ENCODE measurements around the gene PIP4K2C. TPM values are rescaled to one million over a fixed set of nuclear protein-coding genes. Genes with fewer than 3 reads are reported as not detected.

Gene PIP4K2C
- total RNA-seq, 1 experiment from 2014 or later = 48.7 TPM

- Histone ChIP-seq H3K27ac (no peak overlapping the region), H4K20me1 (ENCODE audit: insufficient read depth) (no peaks in the 10 kb centered on the region), H3K4me1 (replicated peaks; ENCODE audit: insufficient read depth) (no peaks in the 10 kb centered on the region), H3K27me3 (ENCODE audit: insufficient read depth, low read depth) (peaks cover 36% of the 10 kb centered on the region), H3K36me3 (ENCODE audit: low read depth) (no peaks in the 10 kb centered on the region), H3K4me2 (no peak overlapping the region), H3K79me2 (ENCODE audit: low read depth) (no peaks in the 10 kb centered on the region), H3K4me3 (no peak overlapping the region), H3K9me2 (ENCODE audit: insufficient read depth) (no peaks in the 10 kb centered on the region), H3K9me3 (ENCODE audit: insufficient read depth, low read depth) (no peaks in the 10 kb centered on the region), H3F3A (ENCODE audit: insufficient read depth, low read depth) (no peaks in the 10 kb centered on the region), H2AFZ (no peak overlapping the region)
- ChIA-PET POLR2A (ENCODE audit: unreplicated experiment) (no interaction called here), CTCF (interaction anchor here (1.6 kb wide), 1 partner anchor 37 kb away, joined by 3 read pairs; no protein-coding TSS in a partner anchor)
- BruUV-seq (replicated peaks) = no TSS peak
- intact Hi-C loops (cut with micrococcal nuclease; ENCODE audit: unreplicated experiment) = loop anchor here (5.0 kb wide), 1 partner anchor 323 kb away; no protein-coding TSS in a partner anchor
- TF ChIP-seq EZH2 (IDR thresholded peaks at IDR 0.05; ENCODE audit: low read depth) = no peak
- TF ChIP-seq CTCF (conservative IDR thresholded peaks at IDR 0.05) = no peak
- no peak for DNase-seq
These were observed 6.3 kb upstream of the PIP4K2C start for GRCh38 chr12:57584690-57585089.

- Histone ChIP-seq H3K79me2 (ENCODE audit: low read depth) (no peaks in the 10 kb centered on the region), H3K9me3 (ENCODE audit: insufficient read depth, low read depth) (no peaks in the 10 kb centered on the region), H3K4me3 (no peak overlapping the region), H2AFZ (no peak overlapping the region), H3K4me1 (replicated peaks; ENCODE audit: insufficient read depth) (no peaks in the 10 kb centered on the region), H3F3A (ENCODE audit: insufficient read depth, low read depth) (no peaks in the 10 kb centered on the region), H3K4me2 (no peak overlapping the region), H3K9me2 (ENCODE audit: insufficient read depth) (no peaks in the 10 kb centered on the region), H3K27me3 (ENCODE audit: insufficient read depth, low read depth) (peaks cover 36% of the 10 kb centered on the region), H4K20me1 (ENCODE audit: insufficient read depth) (no peaks in the 10 kb centered on the region), H3K36me3 (ENCODE audit: low read depth) (no peaks in the 10 kb centered on the region), H3K27ac (no peak overlapping the region)
- ChIA-PET POLR2A (ENCODE audit: unreplicated experiment) (no interaction called here), CTCF (interaction anchor here (0.7 to 1.6 kb wide), 2 partner anchors 37 kb away, joined by 3 to 5 read pairs; no protein-coding TSS in a partner anchor)
- no peak for TF ChIP-seq EZH2 (IDR thresholded peaks at IDR 0.05; ENCODE audit: low read depth)
- no peak for TF ChIP-seq CTCF (conservative IDR thresholded peaks at IDR 0.05)
- no peak for DNase-seq
- intact Hi-C loops (cut with micrococcal nuclease; ENCODE audit: unreplicated experiment) = no loop called here
- no TSS peak for BruUV-seq (replicated peaks)
These were observed 5.8 kb upstream of the PIP4K2C start for GRCh38 chr12:57585156-57585555.

GRCh38 chr12:57586128-57586527 lies 4.9 kb upstream of the PIP4K2C start:
- Histone ChIP-seq H3K4me3 (no peak overlapping the region), H3K4me2 (no peak overlapping the region), H3F3A (ENCODE audit: insufficient read depth, low read depth) (no peaks in the 10 kb centered on the region), H3K9me2 (ENCODE audit: insufficient read depth) (no peaks in the 10 kb centered on the region), H3K9me3 (ENCODE audit: insufficient read depth, low read depth) (no peaks in the 10 kb centered on the region), H3K27me3 (ENCODE audit: insufficient read depth, low read depth) (peaks cover 29% of the 10 kb centered on the region), H4K20me1 (ENCODE audit: insufficient read depth) (no peaks in the 10 kb centered on the region), H3K36me3 (ENCODE audit: low read depth) (no peaks in the 10 kb centered on the region), H3K27ac (no peak overlapping the region), H3K79me2 (ENCODE audit: low read depth) (peaks cover under 1% of the 10 kb centered on the region; the same call in 1 of the 2 replicates), H3K4me1 (replicated peaks; ENCODE audit: insufficient read depth) (no peaks in the 10 kb centered on the region), H2AFZ (no peak overlapping the region)
- no TSS peak for BruUV-seq (replicated peaks)
- intact Hi-C loops (cut with micrococcal nuclease; ENCODE audit: unreplicated experiment) = no loop called here
- ChIA-PET POLR2A (ENCODE audit: unreplicated experiment) (no interaction called here), CTCF (no interaction called here)
- TF ChIP-seq EZH2 (IDR thresholded peaks at IDR 0.05; ENCODE audit: low read depth) (no peak), CTCF (conservative IDR thresholded peaks at IDR 0.05) (no peak)
- DNase-seq = no peak

Data from PC-9 (cell line).